Gastrocnemius medialis (tissue), 4 donors: ENCODE data around the gene FNDC1.

Experiments
- POLR2A ChIP-seq, 2 donors: fragments of 450-650 bp; IDR thresholded peaks; one replicate each; pipeline ENCODE4 v1.6.1; 2017; ENCODE audit warnings: antibody characterized with exemption in 2 of 2, mild to moderate bottlenecking in 2 of 2, moderate library complexity in 2 of 2
- TF ChIP-seq, protein P1 (sequence below), 5 experiments: fragments of 450-650 bp in 3 of 5; fragments of 200-600 bp in 2 of 5; sonication (generic) in 2 of 5; IDR thresholded peaks in 4 of 5; conservative IDR thresholded peaks in 1 of 5; 1 replicate in 4 of 5; 2 replicates in 1 of 5; pipeline ENCODE4 v1.5.1; 2016 to 2019; ENCODE audit warnings: antibody characterized with exemption in 5 of 5, mild to moderate bottlenecking in 3 of 5, moderate library complexity in 3 of 5

- TF ChIP-seq, protein P1, sequence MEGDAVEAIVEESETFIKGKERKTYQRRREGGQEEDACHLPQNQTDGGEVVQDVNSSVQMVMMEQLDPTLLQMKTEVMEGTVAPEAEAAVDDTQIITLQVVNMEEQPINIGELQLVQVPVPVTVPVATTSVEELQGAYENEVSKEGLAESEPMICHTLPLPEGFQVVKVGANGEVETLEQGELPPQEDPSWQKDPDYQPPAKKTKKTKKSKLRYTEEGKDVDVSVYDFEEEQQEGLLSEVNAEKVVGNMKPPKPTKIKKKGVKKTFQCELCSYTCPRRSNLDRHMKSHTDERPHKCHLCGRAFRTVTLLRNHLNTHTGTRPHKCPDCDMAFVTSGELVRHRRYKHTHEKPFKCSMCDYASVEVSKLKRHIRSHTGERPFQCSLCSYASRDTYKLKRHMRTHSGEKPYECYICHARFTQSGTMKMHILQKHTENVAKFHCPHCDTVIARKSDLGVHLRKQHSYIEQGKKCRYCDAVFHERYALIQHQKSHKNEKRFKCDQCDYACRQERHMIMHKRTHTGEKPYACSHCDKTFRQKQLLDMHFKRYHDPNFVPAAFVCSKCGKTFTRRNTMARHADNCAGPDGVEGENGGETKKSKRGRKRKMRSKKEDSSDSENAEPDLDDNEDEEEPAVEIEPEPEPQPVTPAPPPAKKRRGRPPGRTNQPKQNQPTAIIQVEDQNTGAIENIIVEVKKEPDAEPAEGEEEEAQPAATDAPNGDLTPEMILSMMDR (IDR thresholded peaks at IDR 0.05 in 4 of 5, conservative IDR thresholded peaks at IDR 0.05 in 1 of 5): no peak
- no peak for TF ChIP-seq POLR2A (IDR thresholded peaks at IDR 0.05)
These were observed 19.6 kb upstream of the FNDC1 start for GRCh38 chr6:159149641-159150040.
